Measurements from ENCODE around the gene MTPN. TPM values are rescaled to one million over a fixed set of nuclear protein-coding genes. Genes with fewer than 3 reads are reported as not detected.
A peak's percentile ranks its signal among the peaks of the same experiment; 100 is the strongest.

MTPN gene
- total and polyA plus RNA-seq, 9 donors = 48.6 to 117 (median 101) TPM

- peaks cover 6% of the 10 kb centered on the region for H3K36me3 ChIP-seq (ENCODE audit: control insufficient read depth, insufficient read depth, low read length)
- H3K4me1 ChIP-seq (ENCODE audit: control insufficient read depth, insufficient read depth, low read length) = peaks cover 5% of the 10 kb centered on the region
- H3K27ac ChIP-seq (ENCODE audit: low read length) = no peak overlapping the region
- H3K27me3 ChIP-seq (ENCODE audit: control insufficient read depth, insufficient read depth, low read length) = no peaks in the 10 kb centered on the region
- no peak overlapping the region for H3K4me3 ChIP-seq (ENCODE audit: low read length)
- no peaks in the 10 kb centered on the region for H3K9me3 ChIP-seq (replicated peaks; ENCODE audit: control insufficient read depth, low read depth, low read length)
- DNase-seq = no peak
- WGBS (ENCODE audit: insufficient coverage) = 53% methylated on average over 6 of the region's 9 CpGs
These were observed 46.3 kb downstream of the MTPN start for GRCh38 chr7:135930565-135931461.

- no peak overlapping the region for H3K27ac ChIP-seq (ENCODE audit: low read length)
- H3K9me3 ChIP-seq (replicated peaks; ENCODE audit: control insufficient read depth, low read depth, low read length) = no peaks in the 10 kb centered on the region
- H3K36me3 ChIP-seq (ENCODE audit: control insufficient read depth, insufficient read depth, low read length) = peaks cover 6% of the 10 kb centered on the region
- peaks cover 5% of the 10 kb centered on the region for H3K4me1 ChIP-seq (ENCODE audit: control insufficient read depth, insufficient read depth, low read length)
- no peak for DNase-seq
- no peaks in the 10 kb centered on the region for H3K27me3 ChIP-seq (ENCODE audit: control insufficient read depth, insufficient read depth, low read length)
- no CpG with 5 or more reads among the region's 3 CpGs for WGBS (ENCODE audit: insufficient coverage)
- H3K4me3 ChIP-seq (ENCODE audit: low read length) = no peak overlapping the region
These were observed 47.4 kb downstream of the MTPN start for GRCh38 chr7:135929722-135930141.

GRCh38 chr7:135929249-135929648, 47.9 kb downstream of the MTPN start:
- no peak for DNase-seq
- Histone ChIP-seq H3K36me3 (ENCODE audit: control insufficient read depth, insufficient read depth, low read length) (peaks cover 6% of the 10 kb centered on the region), H3K4me3 (ENCODE audit: low read length) (no peak overlapping the region), H3K4me1 (ENCODE audit: control insufficient read depth, insufficient read depth, low read length) (peaks cover 5% of the 10 kb centered on the region), H3K27ac (ENCODE audit: low read length) (no peak overlapping the region), H3K9me3 (replicated peaks; ENCODE audit: control insufficient read depth, low read depth, low read length) (no peaks in the 10 kb centered on the region), H3K27me3 (ENCODE audit: control insufficient read depth, insufficient read depth, low read length) (no peaks in the 10 kb centered on the region)
- WGBS (ENCODE audit: insufficient coverage) = no CpG with 5 or more reads among the region's 2 CpGs

- no peak overlapping the region for H3K4me3 ChIP-seq (ENCODE audit: low read length)
- no peak overlapping the region for H3K27ac ChIP-seq (ENCODE audit: low read length)
These were observed 49.0 kb downstream of the MTPN start for GRCh38 chr7:135928136-135928535.

DNA sequence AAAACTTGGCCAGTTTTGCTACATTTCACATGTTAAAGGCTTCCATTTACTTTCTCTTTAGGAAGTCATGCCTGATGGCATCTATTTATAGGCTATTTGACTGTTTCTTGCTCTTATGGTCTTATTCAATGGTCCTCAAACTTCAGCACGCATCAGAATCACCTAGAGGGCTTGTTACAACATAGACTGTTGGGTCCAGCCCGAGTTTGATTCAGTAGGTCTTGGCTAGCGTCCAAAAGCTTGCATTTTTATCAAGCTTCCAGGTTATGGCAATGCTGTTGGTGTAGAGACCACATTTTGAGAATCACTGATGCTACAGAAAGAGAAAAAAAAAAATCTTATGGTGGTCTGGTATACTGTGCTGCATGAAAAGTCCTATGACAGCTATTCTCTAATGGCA, 51.9 kb downstream of the MTPN start:
- Histone ChIP-seq H3K27ac (ENCODE audit: low read length) (no peak overlapping the region), H3K9me3 (replicated peaks; ENCODE audit: control insufficient read depth, low read depth, low read length) (no peaks in the 10 kb centered on the region), H3K4me3 (ENCODE audit: low read length) (no peak overlapping the region), H3K36me3 (ENCODE audit: control insufficient read depth, insufficient read depth, low read length) (peaks cover 6% of the 10 kb centered on the region), H3K27me3 (ENCODE audit: control insufficient read depth, insufficient read depth, low read length) (no peaks in the 10 kb centered on the region), H3K4me1 (ENCODE audit: control insufficient read depth, insufficient read depth, low read length) (peaks cover 2% of the 10 kb centered on the region)
- DNase-seq = no peak
- 76% methylated on average over 2 of the region's 3 CpGs for WGBS (ENCODE audit: insufficient coverage)

More at GRCh38 chr7:135928136-135928535, 49.0 kb downstream of the MTPN start:
- H3K36me3 ChIP-seq (ENCODE audit: control insufficient read depth, insufficient read depth, low read length) = peaks cover 6% of the 10 kb centered on the region
- H3K4me1 ChIP-seq (ENCODE audit: control insufficient read depth, insufficient read depth, low read length) = peaks cover 5% of the 10 kb centered on the region
- H3K27me3 ChIP-seq (ENCODE audit: control insufficient read depth, insufficient read depth, low read length) = no peaks in the 10 kb centered on the region
- DNase-seq = no peak
- no peaks in the 10 kb centered on the region for H3K9me3 ChIP-seq (replicated peaks; ENCODE audit: control insufficient read depth, low read depth, low read length)

GRCh38 chr7:135924302-135924701, 52.9 kb downstream of the MTPN start:
- WGBS (ENCODE audit: insufficient coverage) = 77% methylated on average over 3 of the region's 3 CpGs
- no peaks in the 10 kb centered on the region for H3K27me3 ChIP-seq (ENCODE audit: control insufficient read depth, insufficient read depth, low read length)
- H3K27ac ChIP-seq (ENCODE audit: low read length) = no peak overlapping the region
- DNase-seq = no peak
- peaks cover 2% of the 10 kb centered on the region for H3K4me1 ChIP-seq (ENCODE audit: control insufficient read depth, insufficient read depth, low read length)
- H3K9me3 ChIP-seq (replicated peaks; ENCODE audit: control insufficient read depth, low read depth, low read length) = no peaks in the 10 kb centered on the region
- H3K36me3 ChIP-seq (ENCODE audit: control insufficient read depth, insufficient read depth, low read length) = peaks cover 2% of the 10 kb centered on the region
- no peak overlapping the region for H3K4me3 ChIP-seq (ENCODE audit: low read length)

GRCh38 chr7:135922263-135922662, 54.9 kb downstream of the MTPN start:
- WGBS (ENCODE audit: insufficient coverage) = no CpG with 5 or more reads among the region's 3 CpGs
- H3K36me3 ChIP-seq (ENCODE audit: control insufficient read depth, insufficient read depth, low read length) = no peaks in the 10 kb centered on the region
- no peak for DNase-seq
- H3K27ac ChIP-seq (ENCODE audit: low read length) = no peak overlapping the region
- H3K9me3 ChIP-seq (replicated peaks; ENCODE audit: control insufficient read depth, low read depth, low read length) = no peaks in the 10 kb centered on the region
- H3K4me1 ChIP-seq (ENCODE audit: control insufficient read depth, insufficient read depth, low read length) = no peaks in the 10 kb centered on the region
- no peaks in the 10 kb centered on the region for H3K27me3 ChIP-seq (ENCODE audit: control insufficient read depth, insufficient read depth, low read length)
- H3K4me3 ChIP-seq (ENCODE audit: low read length) = no peak overlapping the region

- WGBS (ENCODE audit: insufficient coverage) = 92% methylated on average over 3 of the region's 7 CpGs
- Histone ChIP-seq H3K9me3 (replicated peaks; ENCODE audit: control insufficient read depth, low read depth, low read length) (no peaks in the 10 kb centered on the region), H3K36me3 (ENCODE audit: control insufficient read depth, insufficient read depth, low read length) (no peaks in the 10 kb centered on the region), H3K27ac (ENCODE audit: low read length) (no peak overlapping the region), H3K4me3 (ENCODE audit: low read length) (no peak overlapping the region), H3K4me1 (ENCODE audit: control insufficient read depth, insufficient read depth, low read length) (no peaks in the 10 kb centered on the region), H3K27me3 (ENCODE audit: control insufficient read depth, insufficient read depth, low read length) (no peaks in the 10 kb centered on the region)
- no peak for DNase-seq
These were observed 56.7 kb downstream of the MTPN start for GRCh38 chr7:135920478-135920877.

DNA sequence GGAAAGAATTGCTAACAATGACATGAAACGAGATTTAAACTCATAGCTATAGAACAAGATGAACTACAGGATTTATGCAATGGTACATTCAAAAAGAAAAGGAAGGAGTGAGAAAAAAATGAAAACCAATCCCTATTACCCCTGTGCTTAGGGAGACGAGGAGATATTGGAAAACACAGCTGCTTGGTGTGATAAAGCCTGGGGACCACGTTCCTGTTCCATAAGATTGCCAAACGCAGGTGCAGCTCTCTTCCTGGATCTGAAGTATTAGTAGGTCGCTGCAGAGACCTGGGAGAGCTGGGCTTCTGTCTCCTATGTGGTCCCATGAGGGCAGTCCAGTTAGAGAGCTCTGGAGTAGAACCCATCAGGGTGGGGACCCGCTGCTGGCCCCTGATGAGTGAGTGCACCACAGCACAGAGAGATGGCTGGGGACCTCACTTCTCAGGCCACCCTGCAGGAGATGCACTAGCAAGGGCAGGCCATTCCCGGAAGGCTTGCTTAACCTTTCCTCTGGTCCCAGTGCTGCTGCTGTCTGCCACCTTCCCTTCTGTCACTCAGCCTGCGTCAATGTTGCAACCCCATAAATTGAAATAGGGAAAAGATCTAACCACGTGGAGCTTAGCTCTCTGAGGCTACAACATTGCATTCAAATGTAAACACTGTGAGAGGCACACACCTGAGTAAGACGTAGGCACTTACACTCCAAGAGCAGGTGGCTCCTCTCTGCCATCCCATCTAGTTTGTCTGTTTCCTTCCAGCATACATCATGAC, 57.9 kb downstream of the MTPN start:
- no peaks in the 10 kb centered on the region for H3K36me3 ChIP-seq (ENCODE audit: control insufficient read depth, insufficient read depth, low read length)
- no peaks in the 10 kb centered on the region for H3K27me3 ChIP-seq (ENCODE audit: control insufficient read depth, insufficient read depth, low read length)
- no peak overlapping the region for H3K27ac ChIP-seq (ENCODE audit: low read length)
- no peak overlapping the region for H3K4me3 ChIP-seq (ENCODE audit: low read length)
- H3K9me3 ChIP-seq (replicated peaks; ENCODE audit: control insufficient read depth, low read depth, low read length) = no peaks in the 10 kb centered on the region
- H3K4me1 ChIP-seq (ENCODE audit: control insufficient read depth, insufficient read depth, low read length) = peaks cover 4% of the 10 kb centered on the region
- 55% methylated on average over 7 of the region's 10 CpGs for WGBS (ENCODE audit: insufficient coverage)
- DNase-seq = no peak

DNA sequence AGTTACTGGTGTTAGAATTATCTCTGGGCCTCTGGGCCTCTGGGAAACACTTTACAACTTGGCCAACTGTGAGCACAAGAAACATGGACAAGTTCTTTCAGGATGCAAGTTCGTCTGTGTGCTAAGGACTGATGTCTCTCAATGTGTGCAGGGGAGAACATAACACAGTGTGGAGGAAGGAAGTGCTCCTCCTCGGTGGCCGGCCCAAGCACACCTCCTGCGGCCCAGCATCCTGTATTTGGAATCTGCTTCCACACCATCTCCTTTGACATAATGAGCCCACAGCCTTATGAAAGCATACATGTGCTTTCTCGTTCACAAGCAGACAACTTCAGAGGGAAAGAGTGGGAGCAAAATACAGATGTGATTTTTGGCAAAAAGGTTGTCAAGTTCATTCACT, 59.0 kb downstream of the MTPN start:
- Histone ChIP-seq H3K27me3 (ENCODE audit: control insufficient read depth, insufficient read depth, low read length) (no peaks in the 10 kb centered on the region), H3K27ac (ENCODE audit: low read length) (no peak overlapping the region), H3K4me3 (ENCODE audit: low read length) (no peak overlapping the region), H3K36me3 (ENCODE audit: control insufficient read depth, insufficient read depth, low read length) (no peaks in the 10 kb centered on the region), H3K4me1 (ENCODE audit: control insufficient read depth, insufficient read depth, low read length) (peaks cover 8% of the 10 kb centered on the region), H3K9me3 (replicated peaks; ENCODE audit: control insufficient read depth, low read depth, low read length) (no peaks in the 10 kb centered on the region)
- WGBS (ENCODE audit: insufficient coverage) = 0% methylated on average over 1 of the region's 5 CpGs
- peak; percentile 7 for DNase-seq

All from muscle of leg (tissue), 11 donors.